Mucosa of descending colon (tissue), 3 donors: ENCODE measurements around the gene MAPK8IP2. TPM values are rescaled to one million over a fixed set of nuclear protein-coding genes. Genes with fewer than 3 reads are reported as not detected.

Experiments
- ATAC-seq: fragments of 200-7000 bp; cut with Tn5 transposase; one replicate; pipeline ENCODE4 v1.9.1; 2020; ENCODE audit warnings: mild to moderate bottlenecking, moderate library complexity
- DNase-seq, 3 donors: peaks; one replicate each; pipeline ENCODE4 v3.0.0-alpha.2; 2020
- H3K36me3 ChIP-seq: fragments of 200-600 bp; one replicate; pipeline ENCODE4 v1.8.0; 2021; ENCODE audit warnings: low read depth, mild to moderate bottlenecking
- H3K4me1 ChIP-seq: fragments of 200-600 bp; one replicate; pipeline ENCODE4 v1.8.0; 2021; ENCODE audit warnings: low read depth, mild to moderate bottlenecking
- H3K4me3 ChIP-seq: fragments of 200-600 bp; one replicate; pipeline ENCODE4 v1.8.0; 2021; ENCODE audit warnings: mild to moderate bottlenecking
- H3K9me3 ChIP-seq: fragments of 200-600 bp; one replicate; pipeline ENCODE4 v1.8.0; 2021; ENCODE audit warnings: mild to moderate bottlenecking
- intact Hi-C, 2 donors: fragments of 100-400 bp; cut with DNase I in 1 of 2; cut with micrococcal nuclease in 1 of 2; formaldehyde crosslinking; loops; one replicate each; pipeline versions ENCODE4 v1.11.0 to v1.11.1; 2022; cut with DNase I, micrococcal nuclease
- total RNA-seq, 3 donors: library from RNA; stranded (reverse); fragmentation: NEBNext Ultra II Directional in 2 of 3; extraction: Animal tissue kit (Norgen Biotek cat#: 25700) in 2 of 3; gene quantifications; one replicate each; pipeline versions ENCODE4 v1.2.1 to v1.2.4, GENCODE V29; 2021 to 2023
- TF ChIP-seq, protein P1 (sequence below): fragments of 200-600 bp; IDR thresholded peaks from one replicate; pipeline ENCODE4 v1.8.0; 2022; ENCODE audit warnings: antibody characterized with exemption, mild to moderate bottlenecking
- donor health status: DM: no; HTN: no; CAD: no; lungs with moderate emphysema.
- donor health status: DM: no; HTN: no; CAD: no.
- donor health status: DM: no; HTN: yes; CAD: no.

The MAPK8IP2 gene
- total RNA-seq, 3 donors from 2014 or later = 0.63 to 4.2 (median 0.64) TPM

DNA sequence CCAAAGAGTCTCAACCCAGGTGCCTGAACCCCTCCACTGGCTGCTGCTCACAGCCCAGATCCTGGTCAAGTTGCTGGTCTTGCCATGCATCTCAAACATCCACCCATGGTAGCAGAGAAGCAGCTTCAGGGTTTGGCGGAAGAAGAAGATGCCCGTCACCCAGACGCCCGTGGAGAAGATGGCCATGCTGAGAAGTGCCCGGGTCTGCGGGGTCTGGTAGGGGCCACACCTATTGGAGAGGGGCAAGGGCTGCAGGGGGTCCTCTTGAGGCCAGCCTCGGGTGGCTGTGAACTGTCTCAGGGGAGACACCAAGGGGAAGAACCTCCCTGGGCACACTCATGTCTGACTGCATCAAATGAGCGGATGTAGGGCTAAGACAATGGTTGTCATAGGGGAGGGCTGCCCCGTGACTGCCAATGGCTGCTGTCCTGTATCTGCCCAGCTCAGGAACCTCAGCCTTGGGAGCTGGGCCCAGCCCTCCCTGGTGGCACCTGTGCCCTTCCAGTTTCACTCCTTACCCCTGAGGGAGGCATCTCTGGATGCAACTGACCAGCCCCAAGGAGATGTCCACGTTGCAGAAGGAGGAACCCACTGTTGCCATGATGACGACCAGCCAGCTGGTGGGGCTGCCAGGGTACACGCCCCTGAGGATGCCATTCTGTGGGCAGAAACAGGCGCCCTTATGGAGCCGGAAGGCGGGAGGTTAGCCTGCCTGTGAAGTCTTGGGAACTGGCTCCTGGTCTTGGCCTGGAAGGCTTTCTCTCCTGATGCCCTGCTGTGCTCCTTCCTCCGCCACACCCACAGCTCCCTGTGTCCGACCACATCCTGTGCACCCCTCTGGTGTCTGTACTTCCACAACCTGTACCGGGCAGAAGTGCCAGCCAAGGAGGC, 23.5 kb upstream of the MAPK8IP2 start:
- Histone ChIP-seq H3K4me1 (peaks cover 3% of the 10 kb centered on the region), H3K36me3 (no peaks in the 10 kb centered on the region), H3K9me3 (no peaks in the 10 kb centered on the region), H3K4me3 (no peak overlapping the region)
- DNase-seq (no peak), ATAC-seq (no peak)
- intact Hi-C loops = no loop called here
- TF ChIP-seq, protein P1, sequence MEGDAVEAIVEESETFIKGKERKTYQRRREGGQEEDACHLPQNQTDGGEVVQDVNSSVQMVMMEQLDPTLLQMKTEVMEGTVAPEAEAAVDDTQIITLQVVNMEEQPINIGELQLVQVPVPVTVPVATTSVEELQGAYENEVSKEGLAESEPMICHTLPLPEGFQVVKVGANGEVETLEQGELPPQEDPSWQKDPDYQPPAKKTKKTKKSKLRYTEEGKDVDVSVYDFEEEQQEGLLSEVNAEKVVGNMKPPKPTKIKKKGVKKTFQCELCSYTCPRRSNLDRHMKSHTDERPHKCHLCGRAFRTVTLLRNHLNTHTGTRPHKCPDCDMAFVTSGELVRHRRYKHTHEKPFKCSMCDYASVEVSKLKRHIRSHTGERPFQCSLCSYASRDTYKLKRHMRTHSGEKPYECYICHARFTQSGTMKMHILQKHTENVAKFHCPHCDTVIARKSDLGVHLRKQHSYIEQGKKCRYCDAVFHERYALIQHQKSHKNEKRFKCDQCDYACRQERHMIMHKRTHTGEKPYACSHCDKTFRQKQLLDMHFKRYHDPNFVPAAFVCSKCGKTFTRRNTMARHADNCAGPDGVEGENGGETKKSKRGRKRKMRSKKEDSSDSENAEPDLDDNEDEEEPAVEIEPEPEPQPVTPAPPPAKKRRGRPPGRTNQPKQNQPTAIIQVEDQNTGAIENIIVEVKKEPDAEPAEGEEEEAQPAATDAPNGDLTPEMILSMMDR = no peak

DNA sequence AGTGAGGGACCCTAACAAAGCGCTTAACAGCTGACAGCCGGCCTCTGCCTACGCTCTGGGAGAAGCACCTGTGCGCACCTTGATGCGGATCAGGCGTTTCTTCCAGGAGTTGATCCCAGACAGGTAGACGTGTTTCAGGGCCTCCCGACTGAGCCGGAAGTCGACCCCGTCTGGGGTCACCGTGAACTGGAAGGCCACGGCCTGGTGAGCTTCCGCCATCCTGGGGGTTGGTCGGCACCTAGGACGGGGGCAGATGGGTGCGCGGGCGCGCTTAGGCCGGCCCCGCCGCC, 23.0 kb upstream of the MAPK8IP2 start:
- Histone ChIP-seq H3K4me3 (no peak overlapping the region), H3K36me3 (no peaks in the 10 kb centered on the region)
- DNase-seq = no peak

DNA sequence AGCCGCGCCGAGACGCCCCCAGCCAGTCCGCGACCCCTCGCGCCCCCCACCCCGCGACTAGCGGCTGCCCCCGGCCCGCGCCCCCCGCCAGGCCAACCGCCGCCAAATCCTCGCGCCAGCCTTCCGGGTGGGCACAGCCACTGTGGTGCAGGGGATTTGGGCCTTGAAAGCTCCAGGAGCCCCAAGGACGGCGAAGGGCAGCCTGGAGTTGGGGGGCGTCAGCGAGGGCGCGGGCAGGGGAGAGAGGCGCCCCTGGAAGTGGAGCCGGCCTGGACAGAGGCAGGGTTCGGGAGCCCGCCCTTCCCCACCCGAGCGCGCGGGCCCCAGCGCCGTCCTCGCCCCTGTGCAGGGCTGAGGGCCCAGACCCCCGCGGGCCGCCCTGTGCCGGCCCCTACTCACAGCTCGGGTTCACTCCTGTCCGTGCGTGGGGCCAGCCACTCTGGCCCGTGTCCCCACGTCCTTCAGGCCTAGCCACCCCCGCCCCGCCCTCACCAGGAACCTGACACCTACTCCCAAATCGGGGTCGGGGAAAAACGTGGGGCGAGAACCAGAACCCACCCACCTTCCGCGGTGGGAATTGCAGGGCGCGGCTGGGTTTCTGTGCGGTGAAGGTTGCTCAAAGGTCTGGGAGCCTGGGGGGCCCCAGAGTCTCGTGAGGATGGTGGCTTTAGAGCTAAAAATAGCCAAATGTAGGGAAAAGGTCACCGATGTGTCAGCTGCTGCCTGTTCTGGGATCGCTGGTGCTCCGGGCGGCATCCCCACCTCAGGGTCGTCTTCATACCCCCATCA, 22.4 kb upstream of the MAPK8IP2 start, which contains the start of gene CPT1B:
Gene CPT1B, minus strand, starts transcription at position 441 of the 789 bp plus-strand sequence. CDS start 512 bp downstream, outside the sequence.
- TF ChIP-seq, protein P1 = no peak
- ATAC-seq (no peak), DNase-seq (peak in 1 of 3 donors; percentile 31)
- Histone ChIP-seq H3K4me1 (peaks cover 5% of the 10 kb centered on the region), H3K36me3 (no peaks in the 10 kb centered on the region), H3K9me3 (no peaks in the 10 kb centered on the region), H3K4me3 (no peak within 1 kb of the TSS)
- intact Hi-C loops = no loop called here

More for the DNA sequence above, 23.0 kb upstream of the MAPK8IP2 start:
- intact Hi-C loops = no loop called here
- ATAC-seq = no peak
- TF ChIP-seq, protein P1 = no peak
- Histone ChIP-seq H3K4me1 (peaks cover 3% of the 10 kb centered on the region), H3K9me3 (no peaks in the 10 kb centered on the region)

DNA sequence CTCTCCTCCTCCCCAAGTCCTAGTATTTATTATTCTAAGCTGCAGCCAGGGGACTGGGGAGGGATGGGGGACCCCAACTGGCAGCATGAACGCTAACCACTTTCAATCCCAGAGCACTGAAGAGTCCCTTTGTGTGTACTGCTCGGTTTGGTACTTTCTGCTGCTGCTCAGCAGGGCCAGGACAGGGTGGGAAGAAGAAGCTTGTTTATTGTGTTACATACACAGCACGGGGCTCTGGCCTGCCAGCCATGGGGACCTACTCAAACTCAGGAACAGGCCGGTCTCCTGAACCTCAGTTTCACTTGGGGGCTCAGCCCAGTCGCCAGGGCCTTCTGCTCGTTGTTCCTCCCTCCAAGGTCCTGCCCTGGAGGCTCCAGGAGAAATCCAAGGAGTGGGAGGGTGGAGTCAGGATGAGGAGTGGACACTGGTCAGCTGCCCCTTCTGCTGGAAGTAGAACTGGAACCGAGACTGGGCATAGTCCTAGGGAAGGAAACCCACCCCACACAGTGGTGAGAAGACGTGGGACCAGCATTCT, 21.8 kb upstream of the MAPK8IP2 start:
- Histone ChIP-seq H3K9me3 (no peaks in the 10 kb centered on the region), H3K4me1 (peaks cover 11% of the 10 kb centered on the region), H3K4me3 (no peak overlapping the region), H3K36me3 (no peaks in the 10 kb centered on the region)
- TF ChIP-seq, protein P1 = no peak
- ATAC-seq = no peak
- intact Hi-C loops = no loop called here
- no peak for DNase-seq

DNA sequence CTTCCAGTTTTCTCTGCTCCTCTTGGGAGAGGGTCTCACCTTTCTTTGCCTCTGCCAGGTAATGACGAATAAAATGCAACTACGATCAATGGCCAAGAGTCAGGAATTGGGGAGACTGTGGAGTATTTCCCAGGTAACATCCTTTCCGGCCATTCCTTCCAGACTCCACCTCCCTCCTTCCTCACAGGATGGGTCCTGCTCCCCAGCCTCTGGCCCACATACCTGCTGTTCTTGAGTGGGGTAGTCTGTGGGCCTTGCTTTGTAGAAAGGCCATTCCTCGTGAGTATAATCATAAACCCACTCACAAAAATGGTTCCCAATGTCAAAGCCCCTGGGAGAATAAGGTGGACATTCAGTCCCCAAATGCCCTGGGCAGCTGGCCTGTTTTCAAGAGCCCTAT, 20.8 kb upstream of the MAPK8IP2 start:
- H3K36me3 ChIP-seq = no peaks in the 10 kb centered on the region
- peaks cover 12% of the 10 kb centered on the region for H3K4me1 ChIP-seq
- H3K9me3 ChIP-seq = no peaks in the 10 kb centered on the region
- no peak overlapping the region for H3K4me3 ChIP-seq
- ATAC-seq = no peak
- intact Hi-C loops = no loop called here
- TF ChIP-seq, protein P1 = no peak
- no peak for DNase-seq
